ENCODE data around the gene KLHL11. TPM values are rescaled to one million over a fixed set of nuclear protein-coding genes. Genes with fewer than 3 reads are reported as not detected.

Gene KLHL11
- total and polyA plus RNA-seq, 2 of the 8 experiments (the other 6 are each of a cell fraction or from before 2014, with no cell fraction given) = 4.2 to 13.7 TPM

GRCh38 chr17:41914358-41914766 is 49.1 kb upstream of the KLHL11 start (continued):
- TF ChIP-seq FOSL1 (IDR thresholded peaks at IDR 0.05; ENCODE audit: insufficient read depth, low read depth, low read length) (no peak), HDAC2 (IDR thresholded peaks at IDR 0.05; ENCODE audit: borderline replicate concordance in 1 of 2, low read depth in 2 of 2, low read length in 2 of 2) (no peak)
- TF ChIP-seq, protein P1, sequence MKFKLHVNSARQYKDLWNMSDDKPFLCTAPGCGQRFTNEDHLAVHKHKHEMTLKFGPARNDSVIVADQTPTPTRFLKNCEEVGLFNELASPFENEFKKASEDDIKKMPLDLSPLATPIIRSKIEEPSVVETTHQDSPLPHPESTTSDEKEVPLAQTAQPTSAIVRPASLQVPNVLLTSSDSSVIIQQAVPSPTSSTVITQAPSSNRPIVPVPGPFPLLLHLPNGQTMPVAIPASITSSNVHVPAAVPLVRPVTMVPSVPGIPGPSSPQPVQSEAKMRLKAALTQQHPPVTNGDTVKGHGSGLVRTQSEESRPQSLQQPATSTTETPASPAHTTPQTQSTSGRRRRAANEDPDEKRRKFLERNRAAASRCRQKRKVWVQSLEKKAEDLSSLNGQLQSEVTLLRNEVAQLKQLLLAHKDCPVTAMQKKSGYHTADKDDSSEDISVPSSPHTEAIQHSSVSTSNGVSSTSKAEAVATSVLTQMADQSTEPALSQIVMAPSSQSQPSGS (IDR thresholded peaks at IDR 0.05; ENCODE audit: low read length) = no peak
- TF ChIP-seq, protein P2, sequence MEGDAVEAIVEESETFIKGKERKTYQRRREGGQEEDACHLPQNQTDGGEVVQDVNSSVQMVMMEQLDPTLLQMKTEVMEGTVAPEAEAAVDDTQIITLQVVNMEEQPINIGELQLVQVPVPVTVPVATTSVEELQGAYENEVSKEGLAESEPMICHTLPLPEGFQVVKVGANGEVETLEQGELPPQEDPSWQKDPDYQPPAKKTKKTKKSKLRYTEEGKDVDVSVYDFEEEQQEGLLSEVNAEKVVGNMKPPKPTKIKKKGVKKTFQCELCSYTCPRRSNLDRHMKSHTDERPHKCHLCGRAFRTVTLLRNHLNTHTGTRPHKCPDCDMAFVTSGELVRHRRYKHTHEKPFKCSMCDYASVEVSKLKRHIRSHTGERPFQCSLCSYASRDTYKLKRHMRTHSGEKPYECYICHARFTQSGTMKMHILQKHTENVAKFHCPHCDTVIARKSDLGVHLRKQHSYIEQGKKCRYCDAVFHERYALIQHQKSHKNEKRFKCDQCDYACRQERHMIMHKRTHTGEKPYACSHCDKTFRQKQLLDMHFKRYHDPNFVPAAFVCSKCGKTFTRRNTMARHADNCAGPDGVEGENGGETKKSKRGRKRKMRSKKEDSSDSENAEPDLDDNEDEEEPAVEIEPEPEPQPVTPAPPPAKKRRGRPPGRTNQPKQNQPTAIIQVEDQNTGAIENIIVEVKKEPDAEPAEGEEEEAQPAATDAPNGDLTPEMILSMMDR (IDR thresholded peaks at IDR 0.05; ENCODE audit: control extremely low read depth in 1 of 3, insufficient read depth in 1 of 3, low read depth in 1 of 3, low read length in 3 of 3) = no peak

Measured in H1 (cell line).